ENCODE measurements around the gene USH2A. TPM values are rescaled to one million over a fixed set of nuclear protein-coding genes. Genes with fewer than 3 reads are reported as not detected.
"Not testable (repeated sequence)": the region's sequence is repeated elsewhere in the genome, so short reads cannot be mapped to it uniquely, and the experiment has no call there.

The USH2A gene
- total RNA-seq, 1 donor from 2014 or later, result not detected

DNA sequence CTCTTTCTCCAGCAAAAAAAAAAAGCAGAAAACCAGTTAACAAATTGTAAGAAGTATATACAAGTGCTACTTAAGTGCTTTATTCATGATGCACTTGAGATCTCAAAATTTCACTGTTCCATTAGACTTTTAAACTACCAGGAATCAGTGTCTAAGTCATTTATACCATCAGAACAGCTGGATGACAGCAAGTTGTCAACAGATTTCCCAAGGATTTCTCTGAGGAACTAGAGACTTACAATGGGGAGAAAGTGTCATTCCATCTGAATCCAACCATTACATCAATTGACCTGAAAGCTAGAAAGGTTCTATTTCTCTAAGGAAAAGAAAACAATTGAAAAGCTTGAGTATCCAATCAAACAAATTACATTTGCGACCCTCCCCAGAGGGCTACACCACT, 43.8 kb downstream of the USH2A start:
- no peak overlapping the region for H3K27ac Mint-ChIP-seq
- no peaks in the 10 kb centered on the region for H3K4me1 Mint-ChIP-seq (ENCODE audit: low read depth)
- no peaks in the 10 kb centered on the region for H3K9me3 Mint-ChIP-seq
- intact Hi-C loops (cut with micrococcal nuclease), result no loop called here
- H3K4me3 Mint-ChIP-seq, result no peak overlapping the region
- no peaks in the 10 kb centered on the region for H3K36me3 Mint-ChIP-seq (ENCODE audit: low read depth)
- peaks cover 2% of the 10 kb centered on the region for H3K27me3 Mint-ChIP-seq (ENCODE audit: insufficient read depth)
- DNase-seq (ENCODE audit: low spot score), result no peak

DNA sequence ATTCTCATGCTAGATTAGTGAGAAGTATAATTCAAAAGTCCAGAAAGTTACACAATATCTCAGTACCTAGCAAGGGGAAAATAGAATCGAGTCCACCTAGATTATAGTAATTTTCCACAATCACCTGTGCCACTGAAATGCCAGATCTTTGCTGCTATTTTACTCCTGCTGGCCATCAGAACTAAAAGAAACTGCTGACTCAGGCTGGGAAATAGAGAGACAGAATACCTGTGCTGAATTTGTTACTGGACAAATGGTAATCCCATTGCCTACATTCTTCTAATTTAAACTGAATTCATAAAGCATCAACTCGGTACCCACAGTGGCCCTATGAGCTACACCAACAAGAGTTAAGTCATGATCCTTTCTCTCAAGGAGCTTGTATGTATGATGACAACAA, 55.0 kb downstream of the USH2A start:
- no peaks in the 10 kb centered on the region for H3K4me1 Mint-ChIP-seq (ENCODE audit: low read depth)
- DNase-seq (ENCODE audit: low spot score), result no peak
- H3K36me3 Mint-ChIP-seq (ENCODE audit: low read depth), result no peaks in the 10 kb centered on the region
- intact Hi-C loops (cut with micrococcal nuclease), result no loop called here
- peaks cover 6% of the 10 kb centered on the region for H3K9me3 Mint-ChIP-seq
- H3K27me3 Mint-ChIP-seq (ENCODE audit: insufficient read depth), result no peaks in the 10 kb centered on the region
- H3K4me3 Mint-ChIP-seq, result no peak overlapping the region
- H3K27ac Mint-ChIP-seq, result no peak overlapping the region

DNA sequence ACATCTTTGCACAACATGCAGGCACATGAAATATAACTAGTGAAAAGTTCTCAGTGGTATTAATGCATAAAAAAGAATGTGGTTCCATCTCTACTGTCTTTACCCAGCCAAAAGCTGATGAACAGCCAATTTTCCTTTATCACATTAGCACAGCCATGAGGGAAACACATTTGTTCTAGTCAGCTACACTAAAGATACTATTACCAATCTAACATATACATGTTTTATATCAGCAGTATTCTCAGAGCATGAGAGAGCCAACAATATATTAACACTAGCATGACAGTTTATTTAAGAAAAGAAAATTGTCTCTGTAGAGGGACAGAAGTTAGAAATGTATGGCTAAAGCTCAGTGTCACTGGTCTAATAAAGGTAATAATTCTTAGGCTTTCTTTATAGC, 56.3 kb downstream of the USH2A start:
- no peaks in the 10 kb centered on the region for H3K4me1 Mint-ChIP-seq (ENCODE audit: low read depth)
- no peak for DNase-seq (ENCODE audit: low spot score)
- H3K27ac Mint-ChIP-seq, result no peak overlapping the region
- no peaks in the 10 kb centered on the region for H3K36me3 Mint-ChIP-seq (ENCODE audit: low read depth)
- intact Hi-C loops (cut with micrococcal nuclease), result no loop called here
- H3K9me3 Mint-ChIP-seq, result peaks cover under 1% of the 10 kb centered on the region
- no peaks in the 10 kb centered on the region for H3K27me3 Mint-ChIP-seq (ENCODE audit: insufficient read depth)
- no peak overlapping the region for H3K4me3 Mint-ChIP-seq

DNA sequence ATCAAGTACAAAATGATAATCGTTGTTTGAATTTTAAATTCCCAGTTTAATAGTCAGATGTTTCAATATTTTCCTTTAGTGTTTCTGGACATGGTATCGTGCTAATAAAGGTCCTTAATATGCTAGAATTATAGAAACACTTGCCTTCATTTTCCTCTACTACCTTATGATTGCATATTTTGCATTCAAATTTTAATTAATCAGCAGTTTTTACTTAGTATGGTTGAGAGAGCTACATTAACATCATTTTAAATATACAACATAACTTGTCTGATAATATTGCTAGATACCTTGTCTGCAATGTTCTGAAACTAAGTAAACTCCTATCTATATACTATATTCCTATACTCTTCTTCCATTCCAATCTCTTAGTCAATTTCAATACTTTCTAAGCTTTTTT, 66.3 kb downstream of the USH2A start:
- no peaks in the 10 kb centered on the region for H3K9me3 Mint-ChIP-seq
- H3K4me3 Mint-ChIP-seq, result no peak overlapping the region
- no peaks in the 10 kb centered on the region for H3K27me3 Mint-ChIP-seq (ENCODE audit: insufficient read depth)
- no peaks in the 10 kb centered on the region for H3K4me1 Mint-ChIP-seq (ENCODE audit: low read depth)
- no peaks in the 10 kb centered on the region for H3K36me3 Mint-ChIP-seq (ENCODE audit: low read depth)
- no peak for DNase-seq (ENCODE audit: low spot score)
- no peak overlapping the region for H3K27ac Mint-ChIP-seq
- intact Hi-C loops (cut with micrococcal nuclease), result no loop called here

DNA sequence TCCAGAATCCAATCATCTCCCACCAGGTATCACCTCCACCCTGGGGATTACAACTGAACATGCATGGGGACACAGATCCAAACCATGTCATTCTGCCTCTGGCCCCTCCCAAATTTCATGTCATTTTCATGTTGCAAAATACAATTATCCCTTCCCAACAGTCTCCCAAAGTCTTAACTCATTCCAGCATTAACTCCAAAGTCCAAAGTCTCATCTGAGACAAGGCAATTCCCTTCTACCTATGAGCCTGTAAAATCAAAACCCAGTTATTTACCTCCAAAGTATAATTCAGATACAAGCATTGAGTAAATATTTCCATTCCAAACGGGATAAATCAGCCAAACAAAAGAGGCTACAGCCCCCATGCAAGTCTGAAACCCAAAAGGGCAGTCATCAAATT, 73.1 kb downstream of the USH2A start:
- Mint-ChIP-seq H3K4me1 (ENCODE audit: low read depth) (no peaks in the 10 kb centered on the region), H3K27me3 (ENCODE audit: insufficient read depth) (no peaks in the 10 kb centered on the region), H3K4me3 (no peak overlapping the region), H3K36me3 (ENCODE audit: low read depth) (no peaks in the 10 kb centered on the region), H3K27ac (no peak overlapping the region), H3K9me3 (no peaks in the 10 kb centered on the region)
- intact Hi-C loops (cut with micrococcal nuclease), result no loop called here
- no peak for DNase-seq (ENCODE audit: low spot score)

DNA sequence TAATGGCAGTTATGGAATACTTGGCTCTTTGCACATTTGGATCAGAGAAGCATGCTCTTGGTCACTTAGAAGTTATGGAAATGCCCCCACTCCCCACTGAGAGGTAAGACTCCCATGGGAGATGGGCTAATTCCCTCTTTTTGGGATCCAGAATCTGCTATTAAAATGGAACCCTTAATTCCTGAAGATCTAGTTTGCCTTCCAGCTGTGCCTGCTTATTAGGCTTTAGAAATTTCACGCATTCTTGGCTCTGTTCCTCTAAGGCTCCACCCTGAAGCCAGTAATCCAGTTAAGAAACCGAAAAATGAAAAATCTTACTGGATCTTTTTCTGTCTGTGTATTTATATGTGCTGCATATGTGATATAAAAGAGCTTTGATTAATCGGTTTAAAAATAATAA, 76.7 kb downstream of the USH2A start:
- H3K4me3 Mint-ChIP-seq, result no peak overlapping the region
- H3K27ac Mint-ChIP-seq, result no peak overlapping the region
- H3K9me3 Mint-ChIP-seq, result no peaks in the 10 kb centered on the region
- DNase-seq (ENCODE audit: low spot score), result no peak
- no peaks in the 10 kb centered on the region for H3K27me3 Mint-ChIP-seq (ENCODE audit: insufficient read depth)
- intact Hi-C loops (cut with micrococcal nuclease), result no loop called here
- H3K36me3 Mint-ChIP-seq (ENCODE audit: low read depth), result no peaks in the 10 kb centered on the region
- H3K4me1 Mint-ChIP-seq (ENCODE audit: low read depth), result no peaks in the 10 kb centered on the region

DNA sequence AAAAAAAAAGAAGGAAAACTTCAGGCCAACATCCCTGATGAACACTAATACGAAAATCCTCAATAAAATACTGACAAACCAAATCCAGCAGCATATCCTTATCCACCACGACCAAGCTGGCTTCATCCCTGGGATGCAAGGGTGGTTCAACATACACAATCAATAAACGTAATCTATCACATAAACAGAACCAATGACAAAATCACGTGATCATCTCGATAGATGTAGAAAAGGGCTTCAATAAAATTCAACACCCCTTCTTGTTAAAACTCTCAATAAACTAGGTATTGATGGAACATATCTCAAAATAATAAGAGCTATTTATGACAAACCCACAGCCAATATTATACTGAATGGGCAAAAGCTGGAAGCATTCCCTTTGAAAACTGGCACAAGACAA, 82.7 kb downstream of the USH2A start:
- H3K4me1 Mint-ChIP-seq (ENCODE audit: low read depth); H3K27ac Mint-ChIP-seq; intact Hi-C loops (cut with micrococcal nuclease); H3K4me3 Mint-ChIP-seq; H3K9me3 Mint-ChIP-seq; H3K27me3 Mint-ChIP-seq (ENCODE audit: insufficient read depth); H3K36me3 Mint-ChIP-seq (ENCODE audit: low read depth); DNase-seq (ENCODE audit: low spot score): not testable (repeated sequence)

DNA sequence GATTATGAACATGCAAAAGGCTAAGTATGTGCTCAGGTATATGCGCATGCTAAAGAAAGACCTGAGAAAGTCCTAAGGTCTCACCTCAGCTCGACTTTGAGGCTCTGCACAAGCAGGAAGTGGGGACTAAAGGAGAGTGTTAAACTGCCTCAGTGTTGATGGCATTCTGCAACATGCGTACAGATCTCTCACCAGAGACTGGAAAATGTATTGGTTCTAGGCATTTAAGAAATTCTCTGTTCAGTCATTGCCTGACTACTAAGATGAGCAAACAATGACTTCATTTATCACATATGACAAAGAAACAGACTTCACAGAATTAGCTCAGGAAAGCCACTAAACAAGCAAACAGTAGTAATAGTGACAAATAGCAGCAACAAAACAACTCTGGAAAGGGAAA, 90.8 kb downstream of the USH2A start:
- no peaks in the 10 kb centered on the region for H3K27me3 Mint-ChIP-seq (ENCODE audit: insufficient read depth)
- no peak overlapping the region for H3K4me3 Mint-ChIP-seq
- intact Hi-C loops (cut with micrococcal nuclease), result no loop called here
- no peak for DNase-seq (ENCODE audit: low spot score)
- H3K9me3 Mint-ChIP-seq, result peaks cover 7% of the 10 kb centered on the region
- H3K36me3 Mint-ChIP-seq (ENCODE audit: low read depth), result no peaks in the 10 kb centered on the region
- H3K4me1 Mint-ChIP-seq (ENCODE audit: low read depth), result no peaks in the 10 kb centered on the region
- no peak overlapping the region for H3K27ac Mint-ChIP-seq

DNA sequence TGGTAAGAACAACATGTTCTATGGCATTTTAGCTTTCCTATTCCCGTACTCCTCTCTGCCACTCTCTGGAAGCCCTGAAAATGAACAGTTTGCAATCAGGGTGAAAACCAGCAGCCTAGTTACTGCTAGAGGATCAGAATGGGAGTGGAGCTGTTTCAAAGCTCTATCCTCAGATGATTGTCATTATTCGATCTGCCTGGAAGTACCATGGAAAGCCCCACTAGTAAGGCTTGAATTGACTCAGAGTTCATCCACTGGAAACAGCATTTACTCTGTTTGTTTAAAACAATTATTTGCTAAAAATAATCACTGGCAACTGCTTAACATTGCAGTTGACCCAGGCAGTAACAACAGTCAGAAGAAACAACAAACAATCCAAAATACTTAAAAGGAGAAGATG, 91.2 kb downstream of the USH2A start:
- H3K36me3 Mint-ChIP-seq (ENCODE audit: low read depth), result no peaks in the 10 kb centered on the region
- no peak overlapping the region for H3K27ac Mint-ChIP-seq
- intact Hi-C loops (cut with micrococcal nuclease), result no loop called here
- H3K4me1 Mint-ChIP-seq (ENCODE audit: low read depth), result no peaks in the 10 kb centered on the region
- no peak for DNase-seq (ENCODE audit: low spot score)
- peaks cover 7% of the 10 kb centered on the region for H3K9me3 Mint-ChIP-seq
- no peaks in the 10 kb centered on the region for H3K27me3 Mint-ChIP-seq (ENCODE audit: insufficient read depth)
- H3K4me3 Mint-ChIP-seq, result no peak overlapping the region

DNA sequence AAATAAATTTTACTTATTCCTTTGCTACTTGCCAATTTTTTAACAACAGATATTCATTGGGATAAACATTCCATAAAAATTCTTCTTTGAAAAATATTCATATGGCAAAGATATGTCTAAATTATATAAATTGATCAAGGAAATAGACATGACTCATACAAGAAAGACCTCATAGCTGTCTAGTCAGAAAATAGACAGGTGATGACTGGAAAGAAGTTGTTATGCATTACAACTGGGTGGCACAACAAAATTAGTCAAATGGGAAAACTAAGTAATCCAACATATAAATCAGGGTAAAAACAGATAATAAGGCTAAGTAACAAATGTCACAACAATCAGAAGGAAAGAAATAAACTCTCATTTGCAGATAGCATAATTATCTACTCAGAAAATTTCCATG, 92.0 kb downstream of the USH2A start:
- intact Hi-C loops (cut with micrococcal nuclease), result no loop called here
- Mint-ChIP-seq H3K27ac (no peak overlapping the region), H3K36me3 (ENCODE audit: low read depth) (no peaks in the 10 kb centered on the region), H3K4me3 (no peak overlapping the region), H3K4me1 (ENCODE audit: low read depth) (no peaks in the 10 kb centered on the region), H3K9me3 (peaks cover 7% of the 10 kb centered on the region), H3K27me3 (ENCODE audit: insufficient read depth) (no peaks in the 10 kb centered on the region)
- no peak for DNase-seq (ENCODE audit: low spot score)

DNA sequence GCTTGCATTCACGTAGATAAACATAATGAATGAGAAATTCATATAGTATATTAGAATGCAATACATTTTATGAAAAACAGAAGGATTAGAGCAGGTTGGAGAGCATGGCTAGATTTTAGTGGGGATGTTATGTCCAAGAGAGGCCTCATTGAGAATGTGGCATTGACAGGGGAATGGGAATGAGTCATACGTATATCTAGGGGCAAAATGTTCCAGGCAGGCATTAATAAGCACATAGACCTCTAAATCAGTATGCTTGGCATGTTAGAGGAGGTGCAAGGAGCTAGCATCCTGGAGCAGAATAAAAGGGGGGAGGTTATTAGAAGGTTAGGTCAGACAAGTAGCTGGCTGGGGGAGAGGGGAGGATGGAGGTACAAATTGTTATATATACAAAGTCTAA, 93.0 kb downstream of the USH2A start:
- intact Hi-C loops (cut with micrococcal nuclease), result no loop called here
- Mint-ChIP-seq H3K36me3 (ENCODE audit: low read depth) (no peaks in the 10 kb centered on the region), H3K9me3 (peaks cover 7% of the 10 kb centered on the region), H3K27me3 (ENCODE audit: insufficient read depth) (no peaks in the 10 kb centered on the region), H3K27ac (no peak overlapping the region), H3K4me3 (no peak overlapping the region), H3K4me1 (ENCODE audit: low read depth) (no peaks in the 10 kb centered on the region)
- DNase-seq (ENCODE audit: low spot score), result no peak

DNA sequence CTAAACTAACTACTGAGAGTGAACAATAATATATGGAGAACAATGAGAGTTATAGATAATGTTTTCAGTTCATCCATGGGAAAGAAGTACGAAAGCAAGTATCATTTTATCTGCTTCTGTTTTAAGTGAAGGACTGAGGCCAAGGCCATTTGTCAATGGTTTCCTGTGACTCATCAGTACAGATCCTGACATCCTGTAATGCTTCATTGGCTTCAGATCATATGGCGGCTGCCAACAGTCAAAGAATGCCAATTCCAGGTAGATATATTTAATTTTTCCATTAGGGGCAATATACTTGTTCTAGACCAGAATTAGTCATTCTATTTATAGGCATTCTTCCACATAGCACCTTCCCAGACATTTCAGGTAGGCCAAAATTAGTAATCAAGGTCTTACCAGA, 97.3 kb downstream of the USH2A start:
- DNase-seq (ENCODE audit: low spot score), result no peak
- peaks cover 7% of the 10 kb centered on the region for H3K9me3 Mint-ChIP-seq
- H3K4me3 Mint-ChIP-seq, result no peak overlapping the region
- H3K27me3 Mint-ChIP-seq (ENCODE audit: insufficient read depth), result no peaks in the 10 kb centered on the region
- no peaks in the 10 kb centered on the region for H3K36me3 Mint-ChIP-seq (ENCODE audit: low read depth)
- intact Hi-C loops (cut with micrococcal nuclease), result no loop called here
- H3K27ac Mint-ChIP-seq, result no peak overlapping the region
- H3K4me1 Mint-ChIP-seq (ENCODE audit: low read depth), result no peaks in the 10 kb centered on the region

DNA sequence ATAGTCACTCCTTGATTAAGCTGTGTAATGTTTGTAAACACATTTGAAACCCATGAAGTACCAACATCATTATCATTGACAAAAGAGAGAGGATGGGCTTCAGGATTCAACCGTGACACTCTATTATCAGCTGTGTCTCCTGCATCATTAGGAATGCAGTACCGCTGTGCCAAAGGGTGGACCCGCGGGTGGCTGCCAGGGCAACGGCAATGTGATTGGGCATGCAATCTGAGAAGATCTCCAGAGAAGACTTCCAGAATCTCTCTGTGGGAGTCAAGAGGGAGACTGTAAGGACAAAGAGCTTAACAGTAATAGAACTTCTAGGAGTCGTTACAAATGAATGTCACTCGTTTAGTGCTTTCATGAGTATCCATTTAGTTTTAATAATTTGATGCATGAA, 97.9 kb downstream of the USH2A start:
- intact Hi-C loops (cut with micrococcal nuclease), result no loop called here
- H3K4me3 Mint-ChIP-seq, result no peak overlapping the region
- H3K9me3 Mint-ChIP-seq, result peaks cover 3% of the 10 kb centered on the region
- H3K27ac Mint-ChIP-seq, result no peak overlapping the region
- no peak for DNase-seq (ENCODE audit: low spot score)
- H3K4me1 Mint-ChIP-seq (ENCODE audit: low read depth), result no peaks in the 10 kb centered on the region
- no peaks in the 10 kb centered on the region for H3K27me3 Mint-ChIP-seq (ENCODE audit: insufficient read depth)
- H3K36me3 Mint-ChIP-seq (ENCODE audit: low read depth), result no peaks in the 10 kb centered on the region

DNA sequence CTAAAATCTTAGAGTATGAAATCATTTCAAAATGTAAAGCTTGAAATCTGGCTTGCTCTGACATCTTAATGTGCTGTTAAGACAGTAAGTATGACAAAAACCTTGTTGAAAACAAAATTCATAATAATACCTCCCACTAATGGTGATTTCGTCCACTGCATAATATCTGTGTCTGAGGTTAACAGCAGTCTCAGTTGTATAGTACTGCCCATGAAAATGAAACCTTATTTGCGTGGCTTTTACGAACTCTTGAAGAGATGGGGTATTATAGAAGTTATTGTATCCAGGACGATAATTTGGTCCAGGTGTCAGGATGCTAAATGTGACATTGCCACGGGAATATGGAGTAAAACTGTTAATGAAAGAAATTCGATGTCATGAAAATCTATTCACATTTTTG, 99.9 kb downstream of the USH2A start:
- intact Hi-C loops (cut with micrococcal nuclease), result no loop called here
- no peak for DNase-seq (ENCODE audit: low spot score)
- Mint-ChIP-seq H3K9me3 (no peaks in the 10 kb centered on the region), H3K4me3 (no peak overlapping the region), H3K36me3 (ENCODE audit: low read depth) (no peaks in the 10 kb centered on the region), H3K27ac (no peak overlapping the region), H3K27me3 (ENCODE audit: insufficient read depth) (no peaks in the 10 kb centered on the region), H3K4me1 (ENCODE audit: low read depth) (no peaks in the 10 kb centered on the region)

All from activated T-helper 1 cell treated with anti-CD3 and anti-CD28 coated beads, Interleukin-12 subunit alpha, Interleukin-12 subunit beta, Interleukin-2, Interleukin-4 antibody, amounts not matched to agents 30 ng/mL and 10 ng/mL and 1 ng/mL, durations not matched to agents 14 hours and 24 hours and 36 hours (primary cell).